NCI-H1105 (cell line): ENCODE measurements around the gene CASTOR2.
"Not testable (repeated sequence)": the region's sequence is repeated elsewhere in the genome, so short reads cannot be mapped to it uniquely, and the experiment has no call there.

Experiments
- DNase-seq: peaks from one replicate; lab custom pipeline; 2025; lab: John Stamatoyannopoulos, UW

The CASTOR2 gene

DNA sequence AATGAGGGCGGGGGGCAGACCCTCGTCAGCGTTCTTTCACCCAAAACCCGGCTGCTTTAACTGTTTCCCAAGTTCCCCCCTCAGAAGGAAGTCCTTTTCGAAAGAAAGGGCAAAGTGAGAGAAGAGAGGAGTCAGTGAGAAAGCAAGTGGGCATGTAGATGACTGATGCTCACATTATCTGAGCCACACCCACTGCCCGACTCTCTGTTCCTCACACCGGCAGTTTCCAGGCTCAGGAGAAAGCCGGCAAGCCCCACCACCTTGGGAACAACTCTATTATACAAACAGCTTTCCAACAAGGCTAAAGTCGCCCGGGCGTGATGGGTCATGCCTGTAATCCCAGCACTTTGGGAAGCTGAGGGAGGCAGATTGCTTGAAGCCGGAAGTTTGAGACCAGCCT, 86.0 kb downstream of the CASTOR2 start:
- no peak for DNase-seq

- no peak for DNase-seq
Measured at GRCh38 chr7:75054744-75055143, 90.2 kb downstream of the CASTOR2 start.

GRCh38 chr7:75055155-75055554, 90.7 kb downstream of the CASTOR2 start:
- no peak for DNase-seq

- DNase-seq = no peak
Measured at GRCh38 chr7:75055830-75056772, 91.6 kb downstream of the CASTOR2 start.

DNA sequence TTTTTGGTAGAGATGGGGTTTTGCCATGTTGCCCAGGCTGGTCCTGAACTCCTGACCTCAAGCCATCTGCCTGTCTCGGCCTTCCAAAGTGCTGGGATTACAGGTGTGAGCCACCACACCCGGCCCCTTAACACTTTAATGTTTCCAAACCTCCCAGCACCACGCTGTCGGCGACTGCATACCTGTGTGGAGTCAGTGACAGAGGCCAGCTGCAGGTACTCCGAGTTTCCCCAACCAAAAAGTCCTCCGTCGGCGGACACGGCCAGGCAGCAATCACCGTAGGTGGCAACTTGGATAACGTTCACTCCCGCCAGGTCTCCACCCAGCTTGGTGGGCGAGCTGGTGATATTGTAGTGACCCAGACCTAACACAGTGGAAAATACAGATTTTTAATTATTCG, 93.9 kb downstream of the CASTOR2 start:
- no peak for DNase-seq

GRCh38 chr7:75064291-75064690, 99.8 kb downstream of the CASTOR2 start:
- DNase-seq = no peak

GRCh38 chr7:75064801-75065200, 100.3 kb downstream of the CASTOR2 start:
- DNase-seq = no peak

DNA sequence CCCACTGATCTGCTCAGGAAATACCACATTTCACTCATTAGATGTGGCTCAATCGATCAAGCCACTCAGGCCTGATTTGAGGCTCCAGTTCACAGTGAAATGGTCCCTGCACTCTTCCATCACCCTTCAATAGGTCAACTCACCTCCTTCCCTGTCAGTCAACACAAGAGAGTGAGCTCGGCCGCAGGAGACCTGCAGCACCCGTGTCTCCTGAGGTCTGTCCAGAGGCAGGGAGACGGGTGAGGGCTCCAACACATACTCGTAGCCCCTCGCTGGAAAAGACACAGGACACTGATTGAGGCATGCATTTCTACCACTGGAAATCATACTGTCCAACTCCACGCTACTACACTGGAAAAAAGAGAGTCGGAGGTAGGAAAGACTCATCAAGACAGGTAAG, 102.0 kb downstream of the CASTOR2 start:
- DNase-seq = no peak

GRCh38 chr7:75072981-75073283, 108.4 kb downstream of the CASTOR2 start:
- DNase-seq = no peak

GRCh38 chr7:75074262-75074641, 109.7 kb downstream of the CASTOR2 start:
- not testable (repeated sequence) for DNase-seq
